Adrenal gland (tissue), 12 donors: ENCODE measurements around the gene NIP7. TPM values are rescaled to one million over a fixed set of nuclear protein-coding genes. Genes with fewer than 3 reads are reported as not detected.

Source experiments
- DNase-seq, 7 donors: peaks; one replicate each; pipeline ENCODE4 v3.0.0-alpha.2; 2019 to 2020
- H3K27ac ChIP-seq, 5 donors: fragments of 200-600 bp; sonication (generic) in 4 of 5; 1 replicate in 3 of 5; 2 replicates in 2 of 5; pipeline versions ENCODE4 v1.5.1 to v1.8.0; 2016 to 2020; ENCODE audit warnings: mild to moderate bottlenecking in 1 of 5
- H3K27me3 ChIP-seq: fragments of 200-600 bp; 2 replicates; pipeline ENCODE4 v1.8.0; 2021
- H3K36me3 ChIP-seq, 2 donors: fragments of 200-600 bp; replicated peaks in 1 of 2; 1 replicate in 1 of 2; 2 replicates in 1 of 2; pipeline versions ENCODE4 v1.5.1 to v1.8.0; 2018 to 2022
- H3K4me1 ChIP-seq, 2 donors: fragments of 200-600 bp; replicated peaks in 1 of 2; 1 replicate in 1 of 2; 2 replicates in 1 of 2; pipeline versions ENCODE4 v1.5.1 to v1.8.0; 2018 to 2021
- H3K4me3 ChIP-seq, 4 donors: fragments of 200-600 bp; sonication (generic) in 3 of 4; one replicate each; pipeline ENCODE4 v1.5.1; 2016 to 2018
- H3K9me3 ChIP-seq, 3 donors: fragments of 200-600 bp; sonication (generic) in 1 of 3; replicated peaks in 1 of 3; 1 replicate in 2 of 3; 2 replicates in 1 of 3; pipeline versions ENCODE4 v1.5.1 to v1.8.0; 2016 to 2021
- POLR2A ChIP-seq, 2 donors: fragments of 450-650 bp; IDR thresholded peaks; one replicate each; pipeline ENCODE4 v1.6.1; 2017; ENCODE audit warnings: antibody characterized with exemption in 2 of 2, mild to moderate bottlenecking in 2 of 2, moderate library complexity in 1 of 2
- WGBS, 4 donors: extraction: QIAGEN DNeasy Blood & Tissue Kit in 2 of 4; methylation state at CpG; one replicate each; pipeline versions ENCODE4 v1.1.5 to v1.1.7; 2013 to 2017; 5-methylcytosine and 5-hydroxymethylcytosine counted together
- intact Hi-C, 2 donors: fragments of 100-400 bp; cut with DNase I; formaldehyde crosslinking; loops; one replicate each; pipeline versions ENCODE4 v1.14.1 to v1.15.0; 2022 to 2023
- polyA plus RNA-seq, 3 donors: library from polyadenylated mRNA; stranded (reverse); fragments of 200-250 nt in 2 of 3; fragments of 350-450 nt in 1 of 3; fragmentation: Illumina TruSeq in 1 of 3; extraction: RNeasy Lipid Tissue Mini Kit (QIAGEN cat#74804) in 1 of 3; gene quantifications; one replicate each; pipeline ENCODE4 v1.2.3, GENCODE V29; 2013 to 2014
- total RNA-seq, 9 donors: library from RNA; depleted of rRNA in 4 of 9; stranded (reverse); fragments of >200 nt in 4 of 9; fragments of 120-200 nt in 1 of 9; fragmentation: NEBNext Ultra II Directional in 1 of 9; extraction: Animal tissue kit (Norgen Biotek cat#: 25700) in 1 of 9; gene quantifications; one replicate each; pipeline versions ENCODE4 v1.1.0 to v1.2.4, GENCODE V29; 2013 to 2023
- TF ChIP-seq, protein P1 (sequence below), 6 experiments: fragments of 450-650 bp in 4 of 6; fragments of 200-600 bp in 2 of 6; sonication (generic) in 1 of 6; IDR thresholded peaks; 1 replicate in 5 of 6; 2 replicates in 1 of 6; pipeline versions ENCODE4 v1.5.1 to v1.8.0; 2016 to 2021; ENCODE audit warnings: antibody characterized with exemption in 6 of 6, mild to moderate bottlenecking in 2 of 6, moderate library complexity in 1 of 6
- donor health status: healthy with polysubstance abuse.
- donor health status: Bipolar disorder and iron deficiency.
- donor health status: DM: yes; HTN: yes; CAD: no.
- donor health status: DM: no; HTN: no; CAD: no.
- donor health status: DM: no; HTN: no; CAD: no.
- donor health status: DM: yes; HTN: yes; CAD: no.

Gene NIP7
- total and polyA plus RNA-seq, 12 donors, result 10.5 to 38.0 (median 21.6) TPM

DNA sequence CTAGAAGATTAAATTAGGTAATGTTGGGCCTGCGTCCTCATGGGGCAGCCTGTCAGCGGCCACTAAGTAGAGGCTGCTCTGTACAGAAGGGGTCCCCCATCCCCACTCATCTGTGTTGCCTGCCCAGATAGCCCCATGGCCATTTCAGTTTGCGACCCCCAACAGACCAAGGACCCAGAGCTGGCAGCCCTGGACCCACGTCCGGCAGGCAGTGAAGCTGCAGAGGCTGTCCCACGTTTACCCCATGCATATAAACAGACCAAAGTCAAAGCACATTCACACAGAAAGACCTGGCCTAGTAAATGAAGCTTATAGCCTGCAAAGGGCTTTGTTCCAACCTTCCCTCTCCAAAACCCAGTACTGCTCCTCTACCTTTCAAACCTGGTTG, 13.8 kb upstream of the NIP7 start:
- Histone ChIP-seq H3K36me3 (peaks cover 0 to 72% of the 10 kb centered on the region in 2 donors), H3K4me3 (no peak overlapping the region), H3K27ac (no peak overlapping the region), H3K27me3 (no peaks in the 10 kb centered on the region), H3K4me1 (peaks cover 16 to 52% of the 10 kb centered on the region in 2 donors), H3K9me3 (no peaks in the 10 kb centered on the region)
- TF ChIP-seq, protein P1, sequence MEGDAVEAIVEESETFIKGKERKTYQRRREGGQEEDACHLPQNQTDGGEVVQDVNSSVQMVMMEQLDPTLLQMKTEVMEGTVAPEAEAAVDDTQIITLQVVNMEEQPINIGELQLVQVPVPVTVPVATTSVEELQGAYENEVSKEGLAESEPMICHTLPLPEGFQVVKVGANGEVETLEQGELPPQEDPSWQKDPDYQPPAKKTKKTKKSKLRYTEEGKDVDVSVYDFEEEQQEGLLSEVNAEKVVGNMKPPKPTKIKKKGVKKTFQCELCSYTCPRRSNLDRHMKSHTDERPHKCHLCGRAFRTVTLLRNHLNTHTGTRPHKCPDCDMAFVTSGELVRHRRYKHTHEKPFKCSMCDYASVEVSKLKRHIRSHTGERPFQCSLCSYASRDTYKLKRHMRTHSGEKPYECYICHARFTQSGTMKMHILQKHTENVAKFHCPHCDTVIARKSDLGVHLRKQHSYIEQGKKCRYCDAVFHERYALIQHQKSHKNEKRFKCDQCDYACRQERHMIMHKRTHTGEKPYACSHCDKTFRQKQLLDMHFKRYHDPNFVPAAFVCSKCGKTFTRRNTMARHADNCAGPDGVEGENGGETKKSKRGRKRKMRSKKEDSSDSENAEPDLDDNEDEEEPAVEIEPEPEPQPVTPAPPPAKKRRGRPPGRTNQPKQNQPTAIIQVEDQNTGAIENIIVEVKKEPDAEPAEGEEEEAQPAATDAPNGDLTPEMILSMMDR (IDR thresholded peaks at IDR 0.05), result no peak
- no peak for TF ChIP-seq POLR2A (IDR thresholded peaks at IDR 0.05)
- WGBS, 4 donors, result 88 to 94% (median 89%) methylated on average over 6 of the region's 6 CpGs
- DNase-seq, result peak in 2 of 7 donors; percentile 22 to 47
- intact Hi-C loops, result no loop called here

DNA sequence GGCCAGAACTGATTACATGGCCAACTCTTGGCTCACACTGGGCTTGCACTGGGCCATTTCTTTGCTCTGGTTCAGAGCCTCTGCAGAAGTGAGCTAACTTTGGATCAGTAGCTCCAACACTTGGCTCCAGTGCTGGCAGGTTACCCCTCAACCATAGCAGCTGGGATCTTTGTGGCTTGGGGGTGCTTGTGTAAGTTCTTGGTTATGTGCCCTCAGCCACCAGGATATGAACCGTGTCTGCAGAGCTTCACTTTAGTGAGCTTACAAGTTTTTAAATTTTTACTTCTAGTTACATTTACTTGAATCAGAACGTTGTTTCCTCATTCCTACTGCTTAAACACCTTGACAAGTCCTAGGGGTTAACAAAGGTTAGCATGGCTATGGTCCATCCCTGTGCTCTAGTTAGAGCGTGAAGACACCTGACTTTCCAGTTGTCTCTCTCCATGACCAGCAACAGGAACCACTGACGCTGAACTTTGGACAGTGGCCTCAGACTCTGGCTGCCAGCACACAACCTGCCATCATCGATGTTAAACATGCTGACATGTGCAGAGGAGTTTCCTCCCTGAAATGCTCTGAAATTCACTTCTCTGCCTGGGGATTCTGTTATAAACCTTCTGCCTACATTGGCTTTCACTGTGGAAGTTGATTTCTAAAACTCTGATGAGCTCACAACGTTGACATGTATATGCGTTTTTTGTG, 13.2 kb upstream of the NIP7 start:
- Histone ChIP-seq H3K9me3 (no peaks in the 10 kb centered on the region), H3K4me1 (peaks cover 16 to 56% of the 10 kb centered on the region in 2 donors), H3K27me3 (no peaks in the 10 kb centered on the region), H3K36me3 (peaks cover 0 to 66% of the 10 kb centered on the region in 2 donors), H3K4me3 (no peak overlapping the region), H3K27ac (no peak overlapping the region)
- peak in 2 of 7 donors; percentile 23 to 46 for DNase-seq
- TF ChIP-seq, protein P1 (IDR thresholded peaks at IDR 0.05), result no peak
- no peak for TF ChIP-seq POLR2A (IDR thresholded peaks at IDR 0.05)
- WGBS, 4 donors, result 68 to 77% (median 73%) methylated on average over 6 to 7 of the region's 7 CpGs
- intact Hi-C loops, result no loop called here

DNA sequence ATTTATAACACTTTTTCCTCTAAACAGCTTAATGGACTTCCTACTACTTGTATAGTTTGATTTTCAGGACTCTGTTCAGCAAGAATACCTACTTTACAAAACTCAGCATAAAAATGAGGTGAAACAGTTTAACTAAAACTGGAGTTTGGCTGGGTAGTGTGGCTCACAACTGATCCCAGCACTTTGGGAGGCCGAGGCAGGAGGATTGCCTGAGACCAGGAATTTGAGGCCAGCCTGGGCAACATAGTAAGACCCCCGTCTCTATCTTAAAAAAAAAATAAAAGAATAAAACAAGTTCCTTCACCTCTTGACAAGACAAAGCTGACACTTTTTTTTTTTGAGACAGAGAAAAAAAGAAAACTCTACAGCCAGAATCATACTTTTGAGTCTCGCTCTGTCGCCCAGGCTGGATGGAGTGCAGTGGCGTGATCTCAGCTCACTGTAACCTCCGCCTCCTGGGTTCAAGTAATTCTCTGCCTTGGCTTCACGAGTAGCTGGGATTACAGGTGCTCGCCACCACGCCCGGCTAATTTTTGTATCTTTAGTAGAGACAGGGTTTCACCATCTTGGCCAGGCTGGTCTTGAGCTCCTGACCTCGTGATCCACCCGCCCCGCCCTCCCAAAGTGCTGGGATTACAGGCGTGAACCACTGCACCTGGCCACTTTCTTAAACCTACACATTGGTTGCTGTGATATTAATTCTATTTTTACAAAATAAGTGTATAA, 11.8 kb upstream of the NIP7 start:
- peaks cover 16 to 56% of the 10 kb centered on the region in 2 donors for H3K4me1 ChIP-seq
- peak in 3 of 7 donors; percentile 9 to 54 (median 21) for DNase-seq
- 92 to 95% (median 93%) methylated on average over 10 to 14 of the region's 14 CpGs for WGBS, 4 donors
- TF ChIP-seq, protein P1 (IDR thresholded peaks at IDR 0.05), result no peak
- no peak for TF ChIP-seq POLR2A (IDR thresholded peaks at IDR 0.05)
- no peaks in the 10 kb centered on the region for H3K9me3 ChIP-seq
- H3K27me3 ChIP-seq, result no peaks in the 10 kb centered on the region
- H3K36me3 ChIP-seq, result peaks cover 0 to 65% of the 10 kb centered on the region in 2 donors
- H3K4me3 ChIP-seq, result no peak overlapping the region
- H3K27ac ChIP-seq, result peak overlapping the region in 1 of 5 donors; percentile 86
- intact Hi-C loops, result no loop called here

DNA sequence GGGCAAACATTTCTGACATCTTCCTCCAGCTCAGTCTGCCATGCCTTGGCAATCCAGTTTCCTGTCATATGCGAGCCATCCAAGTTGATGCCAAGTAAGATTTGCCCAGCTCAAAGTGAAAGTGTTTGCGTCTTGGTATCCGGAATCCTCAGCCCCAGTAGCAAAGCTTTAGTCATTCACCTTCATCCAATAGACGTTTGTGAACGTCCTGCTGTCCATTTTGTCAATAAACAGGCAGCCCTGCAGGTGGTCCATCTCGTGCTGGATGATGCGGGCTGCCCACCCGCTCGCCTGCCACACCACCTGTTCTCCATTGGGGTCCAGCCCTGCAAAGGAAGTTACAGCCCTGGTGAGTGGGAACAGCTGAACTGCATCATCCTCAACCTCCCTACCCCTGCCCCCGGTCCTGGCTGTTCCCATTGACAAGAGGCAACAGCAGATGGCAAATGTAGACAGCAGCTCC, 10.7 kb upstream of the NIP7 start:
- Histone ChIP-seq H3K27me3 (no peaks in the 10 kb centered on the region), H3K9me3 (no peaks in the 10 kb centered on the region), H3K4me1 (peaks cover 16 to 56% of the 10 kb centered on the region in 2 donors), H3K4me3 (peak overlapping the region in 1 of 4 donors; percentile 86), H3K27ac (peak overlapping the region in 3 of 5 donors; percentile 2 to 87 (median 86)), H3K36me3 (peaks cover 0 to 66% of the 10 kb centered on the region in 2 donors)
- TF ChIP-seq, protein P1 (IDR thresholded peaks at IDR 0.05), result no peak
- no peak for TF ChIP-seq POLR2A (IDR thresholded peaks at IDR 0.05)
- intact Hi-C loops, result no loop called here
- peak in 4 of 7 donors; percentile 35 to 65 (median 47) for DNase-seq
- 43 to 53% (median 46%) methylated on average over 10 of the region's 10 CpGs for WGBS, 4 donors
